ENCODE data around the gene CCNL2. TPM values are rescaled to one million over a fixed set of nuclear protein-coding genes. Genes with fewer than 3 reads are reported as not detected.

The CCNL2 gene
- total RNA-seq, 1 donor from 2014 or later: 134 TPM

- no peak for TF ChIP-seq CTCF (IDR thresholded peaks at IDR 0.05; ENCODE audit: insufficient read depth, low read length, poor library complexity, severe bottlenecking)
- Histone ChIP-seq H3K4me3 (ENCODE audit: low read depth, low read length) (no peak overlapping the region), H3K27me3 (ENCODE audit: control insufficient read depth, insufficient read depth, low read length) (peaks cover 4% of the 10 kb centered on the region), H3K36me3 (ENCODE audit: control insufficient read depth, insufficient read depth, low read length) (no peaks in the 10 kb centered on the region)
- no peak for DNase-seq (ENCODE audit: low read depth)
Measured at GRCh38 chr1:1425753-1426495, 26.8 kb upstream of the CCNL2 start.

- DNase-seq (ENCODE audit: low read depth): no peak
- H3K27me3 ChIP-seq (ENCODE audit: control insufficient read depth, insufficient read depth, low read length): peaks cover 4% of the 10 kb centered on the region
- TF ChIP-seq CTCF (IDR thresholded peaks at IDR 0.05; ENCODE audit: insufficient read depth, low read length, poor library complexity, severe bottlenecking): no peak
Measured at GRCh38 chr1:1425426-1425752, 26.3 kb upstream of the CCNL2 start.

GRCh38 chr1:1424707-1425106 is 25.6 kb upstream of the CCNL2 start:
- DNase-seq (ENCODE audit: low read depth): no peak
- Histone ChIP-seq H3K4me3 (ENCODE audit: low read depth, low read length) (no peak overlapping the region), H3K36me3 (ENCODE audit: control insufficient read depth, insufficient read depth, low read length) (no peaks in the 10 kb centered on the region), H3K27me3 (ENCODE audit: control insufficient read depth, insufficient read depth, low read length) (peaks cover 5% of the 10 kb centered on the region)
- no peak for TF ChIP-seq CTCF (IDR thresholded peaks at IDR 0.05; ENCODE audit: insufficient read depth, low read length, poor library complexity, severe bottlenecking)

More at GRCh38 chr1:1425426-1425752, 26.3 kb upstream of the CCNL2 start:
- Histone ChIP-seq H3K36me3 (ENCODE audit: control insufficient read depth, insufficient read depth, low read length) (no peaks in the 10 kb centered on the region), H3K4me3 (ENCODE audit: low read depth, low read length) (no peak overlapping the region)

- H3K36me3 ChIP-seq (ENCODE audit: control insufficient read depth, insufficient read depth, low read length): no peaks in the 10 kb centered on the region
- H3K4me3 ChIP-seq (ENCODE audit: low read depth, low read length): no peak overlapping the region
- no peak for TF ChIP-seq CTCF (IDR thresholded peaks at IDR 0.05; ENCODE audit: insufficient read depth, low read length, poor library complexity, severe bottlenecking)
- DNase-seq (ENCODE audit: low read depth): no peak
- H3K27me3 ChIP-seq (ENCODE audit: control insufficient read depth, insufficient read depth, low read length): peaks cover 6% of the 10 kb centered on the region
Measured at GRCh38 chr1:1423245-1423597, 24.1 kb upstream of the CCNL2 start.

- DNase-seq (ENCODE audit: low read depth): no peak
- no peak for TF ChIP-seq CTCF (IDR thresholded peaks at IDR 0.05; ENCODE audit: insufficient read depth, low read length, poor library complexity, severe bottlenecking)
- no peaks in the 10 kb centered on the region for H3K36me3 ChIP-seq (ENCODE audit: control insufficient read depth, insufficient read depth, low read length)
Measured at GRCh38 chr1:1422465-1423244, 23.5 kb upstream of the CCNL2 start.

More at GRCh38 chr1:1422465-1423244, 23.5 kb upstream of the CCNL2 start:
- Histone ChIP-seq H3K4me3 (ENCODE audit: low read depth, low read length) (no peak overlapping the region), H3K27me3 (ENCODE audit: control insufficient read depth, insufficient read depth, low read length) (peaks cover 6% of the 10 kb centered on the region)
